Esophagus muscularis mucosa (tissue), 4 donors: ENCODE results near the gene CYP27B1. TPM values are rescaled to one million over a fixed set of nuclear protein-coding genes. Genes with fewer than 3 reads are reported as not detected.
A peak's percentile ranks its signal among the peaks of the same experiment; 100 is the strongest.
"Not testable (repeated sequence)": the region's sequence is repeated elsewhere in the genome, so short reads cannot be mapped to it uniquely, and the experiment has no call there.

Experiments
- DNase-seq: peaks from one replicate; pipeline ENCODE4 v3.0.0-alpha.2; 2017; ENCODE audit errors: extremely low spot score
- H3K27ac ChIP-seq, 4 donors: fragments of 200-600 bp; sonication (generic); replicated peaks in 1 of 4; 1 replicate in 3 of 4; 2 replicates in 1 of 4; pipeline ENCODE4 v1.5.1; 2016 to 2019; ENCODE audit warnings: mild to moderate bottlenecking in 1 of 4
- H3K27me3 ChIP-seq, 4 donors: fragments of 200-600 bp; sonication (generic); one replicate each; pipeline versions ENCODE4 v1.5.1 to v1.6.0; 2016 to 2019
- H3K36me3 ChIP-seq, 4 donors: fragments of 200-600 bp; sonication (generic); one replicate each; pipeline ENCODE4 v1.5.1; 2016 to 2019
- H3K4me1 ChIP-seq, 4 donors: fragments of 200-600 bp; sonication (generic); one replicate each; pipeline ENCODE4 v1.5.1; 2016 to 2019
- H3K4me3 ChIP-seq, 4 donors: fragments of 200-600 bp; sonication (generic); 1 replicate in 2 of 4; 2 replicates in 2 of 4; pipeline ENCODE4 v1.5.1; 2016 to 2019; ENCODE audit warnings: mild to moderate bottlenecking in 4 of 4, moderate library complexity in 1 of 4
- H3K9me3 ChIP-seq, 4 donors: fragments of 200-600 bp; sonication (generic); 1 replicate in 3 of 4; 2 replicates in 1 of 4; pipeline ENCODE4 v1.5.1; 2016 to 2019
- EP300 ChIP-seq: sonication (generic); formaldehyde crosslinking; IDR thresholded peaks from one replicate; pipeline ENCODE4 v1.6.1; 2017; ENCODE audit warnings: antibody characterized with exemption
- POLR2A ChIP-seq: fragments of 450-650 bp; IDR thresholded peaks from one replicate; pipeline ENCODE4 v1.6.1; 2017; ENCODE audit warnings: antibody characterized with exemption, moderate library complexity, mild to moderate bottlenecking, low read depth
- POLR2AphosphoS5 ChIP-seq, 2 donors: sonication (generic); formaldehyde crosslinking; IDR thresholded peaks; one replicate each; pipeline ENCODE4 v1.6.1; 2017; ENCODE audit warnings: antibody characterized with exemption in 2 of 2
- WGBS: methylation state at CpG from one replicate; pipeline ENCODE4 v1.1.5; 2018; 5-methylcytosine and 5-hydroxymethylcytosine counted together
- intact Hi-C: fragments of 100-400 bp; cut with DNase I; formaldehyde crosslinking; loops from one replicate; pipeline ENCODE4 v1.15.1; 2023
- small RNA-seq, 3 donors: library from RNA; depleted of rRNA; stranded (forward); fragments of <200 nt; gene quantifications; one replicate each; pipeline ENCODE3, GENCODE V24; 2016
- total RNA-seq, 4 donors: library from RNA; depleted of rRNA; stranded (reverse); fragments of >200 nt; gene quantifications; one replicate each; pipeline versions ENCODE4 v1.1.0 to v1.2.1, GENCODE V29; 2016
- TF ChIP-seq, protein P1 (sequence below), 3 experiments: fragments of 200-600 bp in 2 of 3; fragments of 450-650 bp in 1 of 3; sonication (generic) in 2 of 3; IDR thresholded peaks; one replicate each; pipeline ENCODE4 v1.5.1; 2017 to 2019; ENCODE audit warnings: antibody characterized with exemption in 3 of 3, mild to moderate bottlenecking in 2 of 3, moderate library complexity in 1 of 3

The CYP27B1 gene
- total RNA-seq, 4 donors from 2014 or later, result 0.32 to 0.66 TPM; not detected in 2

DNA sequence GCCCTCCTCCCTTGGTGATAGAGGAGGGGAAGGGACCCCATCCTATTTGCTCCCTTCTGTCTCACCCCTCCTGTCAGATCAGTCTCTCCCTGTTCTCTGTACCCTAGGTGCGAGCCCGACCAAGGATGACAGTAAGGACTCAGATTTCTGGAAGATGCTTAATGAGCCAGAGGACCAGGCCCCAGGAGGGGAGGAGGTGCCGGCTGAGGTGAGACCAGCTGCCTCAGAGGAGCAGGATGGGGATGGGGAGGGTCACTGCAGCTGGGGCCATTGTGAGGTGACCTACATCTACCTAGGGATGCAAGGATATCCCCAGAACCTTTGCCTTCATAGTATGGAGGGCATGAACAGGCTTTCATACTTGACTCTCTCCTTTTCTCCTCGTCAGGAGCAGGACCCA, 50.6 kb downstream of the CYP27B1 start:
- WGBS, result 94% methylated on average over 4 of the region's 4 CpGs
- DNase-seq, result peak; percentile 8

DNA sequence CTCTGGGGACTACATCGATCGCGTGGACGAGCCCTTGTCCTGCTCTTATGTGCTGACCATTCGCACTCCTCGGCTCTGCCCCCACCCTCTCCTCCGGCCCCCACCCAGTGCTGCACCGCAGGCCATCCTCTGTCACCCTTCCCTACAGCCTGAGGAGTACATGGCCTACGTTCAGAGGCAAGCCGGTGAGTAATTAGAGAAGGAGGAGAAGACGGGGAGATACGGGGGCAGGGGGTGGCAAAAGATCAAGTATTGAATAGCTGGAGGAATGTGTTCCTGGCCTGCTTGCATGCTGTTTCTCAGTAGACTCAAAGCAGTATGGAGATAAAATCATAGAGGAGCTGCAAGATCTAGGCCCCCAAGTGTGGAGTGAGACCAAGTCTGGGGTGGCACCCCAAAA, 51.1 kb downstream of the CYP27B1 start:
- 89% methylated on average over 10 of the region's 12 CpGs for WGBS
- no peak overlapping the region for H3K4me3 ChIP-seq
- TF ChIP-seq POLR2A, result no peak
- no peak for TF ChIP-seq EP300
- TF ChIP-seq POLR2AphosphoS5 (IDR thresholded peaks at IDR 0.05), result no peak
- TF ChIP-seq, protein P1, sequence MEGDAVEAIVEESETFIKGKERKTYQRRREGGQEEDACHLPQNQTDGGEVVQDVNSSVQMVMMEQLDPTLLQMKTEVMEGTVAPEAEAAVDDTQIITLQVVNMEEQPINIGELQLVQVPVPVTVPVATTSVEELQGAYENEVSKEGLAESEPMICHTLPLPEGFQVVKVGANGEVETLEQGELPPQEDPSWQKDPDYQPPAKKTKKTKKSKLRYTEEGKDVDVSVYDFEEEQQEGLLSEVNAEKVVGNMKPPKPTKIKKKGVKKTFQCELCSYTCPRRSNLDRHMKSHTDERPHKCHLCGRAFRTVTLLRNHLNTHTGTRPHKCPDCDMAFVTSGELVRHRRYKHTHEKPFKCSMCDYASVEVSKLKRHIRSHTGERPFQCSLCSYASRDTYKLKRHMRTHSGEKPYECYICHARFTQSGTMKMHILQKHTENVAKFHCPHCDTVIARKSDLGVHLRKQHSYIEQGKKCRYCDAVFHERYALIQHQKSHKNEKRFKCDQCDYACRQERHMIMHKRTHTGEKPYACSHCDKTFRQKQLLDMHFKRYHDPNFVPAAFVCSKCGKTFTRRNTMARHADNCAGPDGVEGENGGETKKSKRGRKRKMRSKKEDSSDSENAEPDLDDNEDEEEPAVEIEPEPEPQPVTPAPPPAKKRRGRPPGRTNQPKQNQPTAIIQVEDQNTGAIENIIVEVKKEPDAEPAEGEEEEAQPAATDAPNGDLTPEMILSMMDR (IDR thresholded peaks at IDR 0.05), result no peak
- intact Hi-C loops, result no loop called here
- H3K27ac ChIP-seq, result no peak overlapping the region
- H3K27me3 ChIP-seq, result no peaks in the 10 kb centered on the region
- H3K4me1 ChIP-seq, result no peaks in the 10 kb centered on the region
- H3K9me3 ChIP-seq, result no peaks in the 10 kb centered on the region
- DNase-seq, result peak; percentile 21
- H3K36me3 ChIP-seq, result peaks cover 49 to 92% (median 69%) of the 10 kb centered on the region in 4 donors

More for the DNA sequence above, 50.6 kb downstream of the CYP27B1 start:
- Histone ChIP-seq H3K36me3 (peaks cover 54 to 94% (median 74%) of the 10 kb centered on the region in 4 donors), H3K27me3 (no peaks in the 10 kb centered on the region), H3K27ac (no peak overlapping the region), H3K4me1 (no peaks in the 10 kb centered on the region), H3K9me3 (no peaks in the 10 kb centered on the region), H3K4me3 (no peak overlapping the region)
- TF ChIP-seq POLR2A (no peak), EP300 (no peak), POLR2AphosphoS5 (IDR thresholded peaks at IDR 0.05) (no peak)
- TF ChIP-seq, protein P1 (IDR thresholded peaks at IDR 0.05), result no peak
- intact Hi-C loops, result no loop called here

DNA sequence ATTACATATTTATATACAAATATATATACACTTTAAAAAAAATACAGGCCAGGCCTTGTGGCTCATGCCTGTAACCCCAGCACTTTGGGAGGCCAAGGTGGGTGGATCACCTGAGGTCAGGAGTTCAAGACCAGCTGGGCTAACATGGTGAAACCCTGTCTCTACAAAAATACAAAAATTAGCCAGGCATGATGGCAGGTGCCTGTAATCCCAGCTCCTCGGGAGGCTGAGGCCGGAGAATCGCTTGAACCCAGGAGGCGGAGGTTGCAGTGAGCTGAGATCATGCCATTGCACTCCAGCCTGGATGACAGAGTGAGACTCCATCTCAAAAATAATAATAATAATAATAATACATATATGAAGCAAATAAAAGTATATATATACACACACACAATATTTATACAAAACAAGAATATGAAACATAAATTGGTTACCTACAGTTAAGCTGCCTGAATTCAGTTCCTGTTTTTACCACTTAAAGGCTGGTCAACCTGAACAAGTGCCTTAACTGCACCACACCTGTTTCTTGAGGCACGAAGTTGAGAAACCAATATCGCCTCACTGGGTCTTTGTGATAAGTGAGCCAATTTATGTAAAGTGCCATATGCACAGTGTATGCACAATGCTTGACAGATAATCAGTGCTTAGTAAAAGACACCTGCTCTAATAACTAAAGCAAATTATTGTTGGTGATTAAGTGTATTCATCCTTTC, 51.7 kb downstream of the CYP27B1 start:
- H3K4me3 ChIP-seq, H3K9me3 ChIP-seq, H3K27ac ChIP-seq, DNase-seq, H3K27me3 ChIP-seq, H3K4me1 ChIP-seq, intact Hi-C loops: not testable (repeated sequence)
- H3K36me3 ChIP-seq, result peaks cover 44 to 86% (median 63%) of the 10 kb centered on the region in 4 donors
- 99% methylated on average over 6 of the region's 6 CpGs for WGBS

DNA sequence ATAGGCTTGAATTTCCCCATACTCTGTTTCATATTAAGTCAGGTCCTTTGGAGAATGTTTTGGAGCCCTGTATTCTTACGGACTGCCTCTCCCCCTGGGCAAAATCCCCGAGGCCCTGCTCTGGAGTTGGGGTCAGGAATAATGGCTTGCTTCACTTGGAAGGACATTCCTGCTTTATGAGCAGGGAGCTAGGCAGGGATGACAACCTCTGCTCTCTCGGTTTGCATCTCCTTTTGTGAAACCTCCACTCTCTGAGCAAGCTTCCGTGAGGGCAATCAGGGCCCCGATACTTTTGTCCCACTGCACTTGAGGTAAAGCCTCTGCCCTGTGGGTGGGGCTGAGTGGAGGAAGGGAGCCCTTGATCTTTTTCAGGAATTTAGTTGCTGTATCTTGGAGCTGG, 53.7 kb downstream of the CYP27B1 start:
- Histone ChIP-seq H3K36me3 (peaks cover 26 to 79% (median 46%) of the 10 kb centered on the region in 4 donors), H3K4me3 (no peak overlapping the region), H3K27ac (no peak overlapping the region), H3K4me1 (no peaks in the 10 kb centered on the region), H3K9me3 (no peaks in the 10 kb centered on the region), H3K27me3 (no peaks in the 10 kb centered on the region)
- TF ChIP-seq, protein P1 (IDR thresholded peaks at IDR 0.05), result no peak
- TF ChIP-seq POLR2A, result no peak
- no peak for TF ChIP-seq EP300
- no peak for TF ChIP-seq POLR2AphosphoS5 (IDR thresholded peaks at IDR 0.05)
- DNase-seq, result peak; percentile 17
- 97% methylated on average over 4 of the region's 5 CpGs for WGBS
- intact Hi-C loops, result no loop called here

DNA sequence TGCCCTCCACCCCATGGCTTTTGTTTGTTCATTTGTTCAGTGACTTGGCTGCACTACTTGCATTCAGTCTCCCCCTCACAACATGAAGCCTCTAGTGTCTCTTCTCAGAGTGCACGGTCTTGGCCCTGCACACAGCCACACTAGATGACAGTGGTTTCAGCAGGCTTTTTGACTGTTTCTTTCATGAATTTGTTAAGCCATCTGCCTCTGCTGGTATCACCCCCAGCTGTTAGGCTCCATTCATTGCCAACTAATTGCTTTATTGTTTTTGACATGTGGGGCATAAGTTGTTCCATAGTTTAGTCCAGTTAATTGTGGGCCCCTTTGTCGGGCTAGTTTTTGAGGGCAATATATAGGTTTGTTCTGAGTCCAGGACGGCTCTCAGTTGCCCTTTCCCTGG, 54.2 kb downstream of the CYP27B1 start:
- Histone ChIP-seq H3K27me3 (no peaks in the 10 kb centered on the region), H3K4me1 (no peaks in the 10 kb centered on the region), H3K36me3 (peaks cover 24 to 79% (median 44%) of the 10 kb centered on the region in 4 donors), H3K9me3 (no peaks in the 10 kb centered on the region), H3K27ac (no peak overlapping the region), H3K4me3 (no peak overlapping the region)
- TF ChIP-seq POLR2A, result no peak
- TF ChIP-seq, protein P1 (IDR thresholded peaks at IDR 0.05), result no peak
- TF ChIP-seq POLR2AphosphoS5 (IDR thresholded peaks at IDR 0.05), result no peak
- no peak for TF ChIP-seq EP300
- peak; percentile 47 for DNase-seq
- intact Hi-C loops, result no loop called here
- 98% methylated on average over 3 of the region's 3 CpGs for WGBS

Small RNA genes within 50 kb of the gene (small RNA-seq; reads per million reads assigned to genes)
- gene RNU6-1083P, result 0 reads per million in 3 donors

Other genes starting within 250 kb of the CYP27B1 start
- 10 to 100 TPM; 14.4 to 43.9 (median 24.4) TPM for gene DDIT3, start 246.6 kb downstream of the CYP27B1 start, total RNA-seq
- 10 to 100 TPM; 13.8 to 19.9 (median 16.9) TPM for gene MBD6, start 244.3 kb downstream of the CYP27B1 start, total RNA-seq
- 100 to 1,000 TPM; 161 to 243 (median 202) TPM for gene DCTN2, start 219.9 kb downstream of the CYP27B1 start, total RNA-seq
- 1 to 10 TPM; 2.1 to 3.2 (median 2.4) TPM for gene KIF5A, start 217.0 kb downstream of the CYP27B1 start, total RNA-seq
- 10 to 100 TPM; 22.7 to 30.7 (median 29.0) TPM for gene PIP4K2C, start 175.9 kb downstream of the CYP27B1 start, total RNA-seq
- gene DTX3, start 162.3 kb downstream of the CYP27B1 start, total RNA-seq, result 10 to 100 TPM; 39.0 to 68.6 (median 46.8) TPM
- 100 to 1,000 TPM in 3 of 4 donors, 10 to 100 TPM in 1; 77.7 to 133 (median 111) TPM for gene ARHGEF25, start 155.6 kb downstream of the CYP27B1 start, total RNA-seq
- 10 to 100 TPM in 2 of 4 donors, 1 to 10 TPM in 2; 2.8 to 10.9 (median 7.3) TPM for gene B4GALNT1, start 133.9 kb downstream of the CYP27B1 start, total RNA-seq
- 100 to 1,000 TPM; 139 to 223 (median 148) TPM for gene OS9, start 72.9 kb downstream of the CYP27B1 start, total RNA-seq
- gene AGAP2, start 28.3 kb downstream of the CYP27B1 start, total RNA-seq, result 10 to 100 TPM in 1 of 4 donors, 1 to 10 TPM in 3; 2.5 to 11.2 (median 3.6) TPM
- gene TSPAN31, start 22.0 kb downstream of the CYP27B1 start, total RNA-seq, result 10 to 100 TPM; 34.3 to 45.1 (median 42.1) TPM
- gene CDK4, start 14.8 kb downstream of the CYP27B1 start, total RNA-seq, result 10 to 100 TPM; 43.6 to 85.7 (median 71.3) TPM
- gene MARCHF9, start 12.0 kb downstream of the CYP27B1 start, total RNA-seq, result 10 to 100 TPM in 2 of 4 donors, 1 to 10 TPM in 2; 5.6 to 16.9 (median 10.7) TPM
- 1 to 10 TPM; 4.2 to 9.8 (median 5.7) TPM for gene METTL1, start 5.0 kb upstream of the CYP27B1 start, total RNA-seq
- 10 to 100 TPM in 2 of 4 donors, 1 to 10 TPM in 2; 6.6 to 13.2 (median 10.0) TPM for gene EEF1AKMT3, start 5.5 kb upstream of the CYP27B1 start, total RNA-seq
- 10 to 100 TPM; 17.6 to 38.4 (median 29.2) TPM for gene TSFM, start 15.7 kb upstream of the CYP27B1 start, total RNA-seq
- 1 to 10 TPM; 2.2 to 5.8 (median 2.8) TPM for gene AVIL, start 51.7 kb upstream of the CYP27B1 start, total RNA-seq
- 100 to 1,000 TPM; 127 to 249 (median 196) TPM for gene CTDSP2, start 79.7 kb upstream of the CYP27B1 start, total RNA-seq
- 10 to 100 TPM; 10.3 to 17.9 (median 14.8) TPM for gene ATP23, start 174.5 kb upstream of the CYP27B1 start, total RNA-seq